NK-92 (cell line): ENCODE results near the gene CCDC136.

Experiments used
- DNase-seq: peaks from one replicate; lab custom pipeline; 2025; ENCODE audit not compliant: unreplicated experiment; lab: John Stamatoyannopoulos, UW

The CCDC136 gene

DNA sequence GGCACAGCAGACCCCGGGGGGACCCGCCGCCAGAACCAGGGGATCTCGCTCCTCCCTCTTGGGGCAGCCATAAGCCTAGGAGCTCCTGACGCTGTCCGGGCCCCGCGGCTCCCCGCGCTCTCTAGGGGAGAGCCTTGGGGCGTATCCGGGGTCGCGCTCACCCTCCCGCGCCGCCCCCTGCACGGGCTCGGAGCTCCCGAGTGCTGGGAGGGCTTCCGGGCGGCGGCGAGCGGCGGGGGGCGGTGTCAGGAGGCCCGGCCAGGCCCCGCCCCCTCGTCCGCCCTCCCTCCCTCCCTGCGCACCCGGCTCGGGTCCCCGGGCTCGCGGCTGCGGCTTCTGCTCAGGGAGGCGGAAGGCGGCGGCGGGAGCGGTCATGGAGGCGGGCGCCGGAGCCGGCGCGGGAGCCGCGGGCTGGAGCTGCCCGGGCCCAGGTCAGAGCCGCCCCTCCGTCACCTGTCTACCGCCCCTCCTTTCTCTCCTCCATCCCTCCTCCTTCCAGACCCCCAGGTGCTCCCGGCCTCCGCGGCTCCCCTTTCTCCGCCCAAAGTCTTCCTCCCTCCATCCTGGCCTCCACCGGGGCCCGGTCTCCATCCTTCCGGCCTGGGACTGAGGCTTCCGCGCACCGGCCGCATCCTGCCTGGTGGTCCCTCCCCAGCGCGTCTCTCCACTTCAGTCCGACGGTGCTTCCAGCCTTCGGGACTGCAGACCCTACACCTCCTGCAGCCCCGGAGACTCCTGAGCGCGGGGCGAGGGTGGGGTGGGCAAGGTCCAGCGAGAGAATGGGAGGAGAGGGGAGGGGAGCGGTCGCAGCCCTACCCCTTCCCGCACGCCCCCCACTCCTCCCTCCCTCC is at the start of gene CCDC136:
CCDC136 (plus strand) TSS at position 848 of the 851 bp plus-strand sequence. CDS start 444 bp downstream, outside the sequence.
- DNase-seq: no peak

DNA sequence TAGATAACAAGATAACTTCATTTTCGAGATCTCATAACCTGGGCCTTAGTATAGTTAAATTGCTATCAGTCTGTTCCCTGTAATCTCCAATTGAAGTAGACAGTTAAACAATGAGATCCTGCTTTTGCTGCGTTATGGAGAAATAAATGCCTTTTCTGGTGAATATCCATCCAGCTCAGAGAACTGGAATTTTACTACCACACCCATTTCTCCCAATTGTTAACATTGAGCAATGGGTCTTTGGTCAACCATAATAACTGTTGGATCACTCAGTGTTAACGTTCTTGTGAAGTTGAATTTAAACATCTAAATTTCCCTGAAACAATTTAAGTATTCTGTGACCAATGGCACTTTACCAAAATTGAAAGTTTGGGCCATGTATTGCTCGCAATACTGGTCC is 49.6 kb upstream of the CCDC136 start:
- DNase-seq: no peak

DNA sequence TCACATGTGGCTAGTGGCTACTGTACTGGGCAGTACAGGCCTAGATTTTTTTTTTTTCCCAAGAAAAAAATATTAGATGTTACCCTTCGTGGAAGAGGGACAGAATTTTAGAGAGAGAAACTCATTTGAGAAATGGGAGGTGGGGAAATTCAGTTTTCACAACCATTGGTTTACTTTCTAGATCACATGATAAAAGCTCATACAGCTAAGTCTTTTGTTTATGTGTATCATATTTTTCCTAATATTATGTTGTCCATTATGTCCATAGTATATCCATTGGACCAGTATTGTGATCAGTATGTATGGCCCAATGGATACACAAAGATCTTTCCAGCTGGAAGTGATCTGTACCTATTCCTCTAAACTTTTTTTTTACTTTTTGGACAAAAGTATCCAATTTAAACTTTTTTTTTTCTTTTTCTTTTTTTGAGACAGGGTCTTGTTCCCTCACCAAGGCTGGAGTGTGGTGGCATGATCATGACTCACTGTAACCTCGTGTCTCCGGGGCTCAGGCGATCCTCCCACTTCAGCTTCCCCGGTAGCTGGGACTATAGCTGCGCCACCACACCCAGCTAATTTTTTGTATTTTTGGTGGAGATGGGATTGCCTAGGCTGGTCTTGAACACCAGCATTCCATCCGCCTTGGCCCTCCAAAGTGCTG is 48.5 kb upstream of the CCDC136 start:
- DNase-seq: no peak

DNA sequence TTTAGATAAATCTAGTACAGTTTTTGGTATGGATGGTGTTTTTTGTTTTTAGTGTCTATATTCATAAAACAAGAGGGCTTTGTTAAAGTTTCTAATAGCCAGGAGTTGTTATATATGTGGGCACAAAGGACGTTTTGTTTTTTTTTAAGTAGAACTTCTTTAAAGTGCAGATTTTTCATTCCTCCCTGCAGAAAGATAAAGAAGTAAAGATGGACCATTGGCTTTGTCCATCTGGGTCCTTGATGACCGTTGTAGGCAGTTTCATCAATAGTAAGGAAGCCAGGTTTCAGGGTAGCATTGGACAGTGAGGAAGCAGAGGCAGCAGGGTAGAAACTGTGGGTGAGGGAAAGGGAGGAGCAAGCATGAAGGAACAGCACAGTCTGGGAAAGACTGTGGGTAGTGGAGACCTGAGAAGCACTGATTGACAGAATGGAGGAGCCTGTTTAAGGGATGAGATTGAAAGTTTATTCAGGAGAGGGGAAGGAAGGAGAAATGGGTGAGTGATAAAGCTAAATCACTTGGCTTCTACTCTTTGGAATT is 47.3 kb upstream of the CCDC136 start:
- no peak for DNase-seq

DNA sequence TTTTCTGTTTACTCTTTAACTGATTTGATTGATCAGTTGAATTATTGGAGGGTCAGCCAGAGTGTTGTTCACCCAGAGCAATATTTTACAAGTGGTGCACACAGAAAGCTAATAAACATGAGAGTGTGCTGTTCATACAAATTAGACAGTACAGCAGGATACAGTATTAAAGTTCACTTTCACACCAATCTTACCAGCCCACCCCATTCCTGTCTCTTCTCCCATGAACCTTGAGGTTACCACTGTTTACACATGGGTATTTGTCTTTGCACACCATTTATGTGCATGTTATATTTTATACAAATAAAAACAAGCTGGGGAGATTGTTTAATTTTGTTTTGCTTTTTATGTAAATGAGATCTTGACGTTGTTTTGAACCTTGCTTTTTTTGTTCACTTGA is 46.1 kb upstream of the CCDC136 start:
- DNase-seq: no peak

DNA sequence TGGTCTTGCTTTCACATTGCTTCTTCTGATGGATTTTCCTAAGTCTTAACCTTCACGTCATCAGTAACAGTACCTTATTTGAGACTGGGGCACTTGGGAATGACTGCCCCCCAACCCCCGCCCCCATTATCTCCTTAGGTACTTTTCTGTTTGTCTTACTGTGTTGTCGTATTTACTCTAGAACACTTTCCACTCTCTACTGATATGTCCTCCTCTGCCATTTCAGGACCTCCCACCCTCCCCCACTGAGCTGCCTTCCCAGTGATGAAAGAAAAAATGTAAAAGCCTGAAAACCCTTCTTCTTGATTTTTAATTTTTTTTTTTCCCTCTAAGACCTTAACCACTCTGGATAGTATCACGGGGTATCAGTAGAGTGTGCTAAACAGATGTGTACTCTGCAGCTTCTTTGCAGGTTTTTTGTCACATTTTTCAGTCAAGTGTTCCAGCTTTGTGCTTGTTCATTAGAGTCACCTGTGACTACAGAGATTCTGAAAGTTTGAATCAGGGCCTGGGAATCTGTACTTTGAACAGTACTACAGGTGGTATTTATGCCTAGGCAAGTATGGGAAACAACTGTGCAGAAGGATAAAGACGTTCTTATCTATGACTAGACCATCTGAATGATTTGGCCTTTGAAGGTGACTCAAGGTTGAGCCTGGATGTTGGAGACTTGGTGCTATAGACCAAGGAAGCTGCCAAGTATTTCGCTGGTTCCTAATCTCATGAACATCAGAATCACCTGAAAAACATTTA is 44.3 kb upstream of the CCDC136 start:
- no peak for DNase-seq

DNA sequence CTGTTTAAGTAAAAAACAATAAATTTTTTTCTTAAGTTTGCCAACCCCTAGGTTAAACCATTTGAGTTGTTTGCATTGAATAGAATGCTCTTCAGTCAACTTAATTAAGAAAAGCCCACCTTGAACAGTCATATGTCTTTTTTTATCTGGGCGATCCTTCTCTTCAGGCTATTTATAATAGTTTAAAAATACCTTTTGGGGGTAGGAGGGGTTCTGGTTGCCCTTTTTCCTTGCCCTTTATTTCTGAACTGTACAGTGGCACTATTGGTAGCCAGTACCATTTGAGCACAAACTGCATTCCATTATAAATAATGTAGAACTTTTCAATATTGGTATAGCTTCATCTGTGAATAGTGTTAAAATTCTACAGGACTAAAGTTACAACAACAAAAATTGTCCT is 39.5 kb upstream of the CCDC136 start:
- no peak for DNase-seq

DNA sequence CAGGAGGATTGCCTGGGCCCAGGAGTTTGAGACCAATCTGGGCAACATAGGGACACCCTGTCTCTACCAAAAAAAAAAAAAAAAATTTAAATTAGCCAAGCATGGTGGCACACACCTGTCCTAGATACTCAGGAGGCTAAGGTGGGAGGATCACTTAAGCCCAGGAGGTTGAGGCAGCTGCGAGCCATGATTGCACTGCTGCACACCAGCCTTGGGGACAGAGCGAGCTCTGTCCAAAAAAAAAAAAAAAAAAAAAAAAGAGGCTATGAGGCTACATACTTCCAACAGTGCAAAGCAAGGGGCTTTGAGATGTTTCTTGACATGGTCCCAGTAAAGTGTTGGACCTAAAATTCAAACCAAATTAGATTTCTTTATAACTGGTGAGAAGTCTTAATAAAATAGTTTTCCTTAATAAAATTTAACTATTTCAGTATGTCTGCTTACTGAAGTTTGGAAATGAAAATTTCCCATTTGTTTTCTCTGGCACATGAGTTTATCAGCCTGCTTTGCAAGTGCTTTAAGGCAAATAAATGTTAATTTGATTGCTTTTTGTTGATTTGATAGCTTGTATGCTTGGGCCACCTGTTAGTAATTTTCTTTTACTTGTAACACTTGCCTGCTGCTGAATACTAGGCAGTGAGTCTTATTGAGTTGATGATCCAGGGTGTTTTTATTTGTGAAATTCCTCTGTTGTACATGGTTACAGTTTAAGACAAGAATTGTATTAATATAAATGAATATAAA is 36.5 kb upstream of the CCDC136 start:
- no peak for DNase-seq

DNA sequence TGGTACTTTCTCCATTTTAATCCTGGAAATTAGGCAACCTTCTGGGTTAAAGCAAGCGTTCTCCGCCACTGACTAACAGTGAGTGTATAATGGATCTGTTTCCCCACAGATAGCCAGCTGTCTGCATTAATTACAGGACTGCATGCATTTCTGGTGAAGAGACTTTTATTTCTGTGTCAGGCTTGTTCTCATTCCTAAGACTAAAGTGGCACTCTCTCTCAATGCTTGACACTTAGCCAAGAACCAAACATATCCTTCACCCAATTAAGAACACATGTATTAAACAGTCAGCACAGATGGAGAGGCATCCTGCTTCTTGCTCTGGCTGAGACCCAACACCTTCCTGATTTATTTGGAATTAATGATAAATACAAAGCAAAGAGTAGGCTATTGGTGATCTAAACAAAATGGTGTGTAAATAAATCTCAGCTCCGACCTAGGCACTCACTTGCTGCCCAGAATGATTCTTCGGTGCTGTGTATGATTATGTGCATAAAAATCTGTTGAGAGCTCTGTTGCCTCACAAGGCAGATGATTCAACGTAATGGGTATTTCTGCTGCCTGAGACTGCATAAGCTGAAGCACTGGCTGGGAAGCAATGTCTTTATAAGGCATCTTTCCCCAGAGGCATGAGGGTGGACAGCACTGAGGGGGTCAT is 35.8 kb upstream of the CCDC136 start:
- DNase-seq: no peak

DNA sequence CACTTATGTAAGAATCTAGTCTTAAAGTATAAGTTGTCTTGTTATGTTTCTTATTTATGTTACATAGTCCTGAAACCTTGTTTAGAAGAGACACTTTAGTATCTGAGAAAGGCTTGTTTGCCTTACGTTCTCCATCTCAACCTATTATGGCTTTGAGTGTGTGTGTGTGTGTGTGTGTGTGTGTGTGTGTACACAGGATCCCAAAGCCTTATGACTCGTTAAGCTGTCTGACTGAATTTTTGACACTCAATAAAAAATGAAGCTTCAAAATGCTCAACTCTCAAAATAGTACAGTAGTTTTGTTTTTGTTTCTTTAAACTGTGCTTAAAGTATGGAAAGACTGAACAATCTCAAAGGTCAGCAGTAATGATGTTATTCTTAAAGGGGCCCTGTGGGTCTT is 34.6 kb upstream of the CCDC136 start:
- no peak for DNase-seq

DNA sequence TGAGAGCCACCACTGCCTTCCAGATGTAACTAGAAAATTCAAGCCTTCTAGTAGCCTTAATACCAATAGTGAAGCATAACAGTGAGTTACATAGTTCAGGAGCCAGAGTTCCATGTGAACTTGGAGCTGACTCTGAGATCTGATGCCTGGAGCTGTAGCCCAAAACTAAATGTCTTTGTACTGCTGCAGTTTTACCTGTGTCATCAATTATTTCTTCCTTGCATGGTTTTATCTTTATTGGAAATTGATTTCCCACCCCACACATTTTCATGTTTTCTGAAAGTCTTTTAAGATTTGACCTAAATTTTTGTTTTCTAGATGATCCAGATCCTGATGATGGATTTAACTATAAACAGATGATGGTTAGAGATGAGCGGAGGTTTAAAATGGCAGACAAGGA is 33.2 kb upstream of the CCDC136 start:
- DNase-seq: no peak

DNA sequence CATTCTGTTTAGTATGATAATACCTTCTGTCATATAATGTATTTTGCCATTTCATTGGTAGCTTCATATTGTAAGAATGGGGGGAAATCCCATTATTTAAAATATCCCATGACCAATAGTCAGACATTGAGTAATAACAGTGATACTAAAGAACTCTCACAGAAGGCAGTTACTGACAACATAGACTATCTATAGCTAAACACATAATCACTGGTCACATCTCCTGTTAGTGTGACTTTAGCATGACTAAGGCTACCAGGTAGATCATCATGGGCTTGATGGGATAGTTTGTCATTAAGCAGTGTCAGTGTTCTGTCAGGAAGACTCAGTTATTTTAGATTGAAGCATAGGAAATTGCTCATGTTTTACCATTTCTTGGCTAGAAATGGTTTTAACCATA is 32.5 kb upstream of the CCDC136 start:
- DNase-seq: no peak

DNA sequence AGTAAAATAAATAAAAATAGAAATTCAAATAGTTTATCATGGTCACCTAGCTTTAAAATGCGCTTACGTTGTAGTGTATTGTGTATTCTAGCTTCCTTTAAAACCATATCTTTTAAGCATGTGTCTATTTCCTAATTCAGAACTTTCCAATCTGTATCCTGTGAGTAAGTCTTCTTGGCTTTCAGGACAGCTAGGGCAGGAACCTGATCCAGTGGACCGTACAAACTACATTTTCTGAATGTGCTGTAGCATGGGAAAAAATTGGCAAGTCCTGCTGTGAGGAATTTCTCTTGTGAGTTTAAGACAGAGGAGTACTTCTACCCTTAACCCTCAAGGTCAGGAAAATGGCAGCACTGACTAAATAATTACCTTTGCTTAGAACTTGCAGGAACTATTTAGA is 28.2 kb upstream of the CCDC136 start:
- no peak for DNase-seq

DNA sequence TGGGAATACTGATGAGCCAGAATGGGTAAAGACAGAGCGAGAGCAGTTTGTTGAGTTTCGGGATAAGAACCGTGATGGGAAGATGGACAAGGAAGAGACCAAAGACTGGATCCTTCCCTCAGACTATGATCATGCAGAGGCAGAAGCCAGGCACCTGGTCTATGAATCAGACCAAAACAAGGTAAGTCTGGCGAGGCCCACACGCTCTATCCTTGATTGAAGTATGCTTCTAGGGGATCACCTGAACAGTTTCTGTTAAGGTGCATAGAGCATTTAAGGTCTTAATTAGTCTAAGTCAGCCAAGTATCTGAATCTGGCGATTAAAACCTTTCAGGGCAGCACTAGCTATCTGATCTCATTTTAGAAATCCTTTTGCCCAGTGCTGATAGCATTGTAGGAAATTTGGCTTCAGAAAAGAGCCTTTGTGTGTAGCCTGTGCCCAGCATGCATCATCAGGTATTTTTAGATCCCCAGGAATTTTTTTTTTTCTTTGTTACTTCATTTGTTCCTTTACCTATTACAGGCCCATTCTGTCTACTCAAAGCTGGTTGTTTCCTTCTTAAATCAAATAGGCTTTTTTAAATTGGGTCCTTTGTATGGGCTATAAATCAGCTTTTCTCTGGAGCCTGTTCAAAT is 24.2 kb upstream of the CCDC136 start:
- no peak for DNase-seq

DNA sequence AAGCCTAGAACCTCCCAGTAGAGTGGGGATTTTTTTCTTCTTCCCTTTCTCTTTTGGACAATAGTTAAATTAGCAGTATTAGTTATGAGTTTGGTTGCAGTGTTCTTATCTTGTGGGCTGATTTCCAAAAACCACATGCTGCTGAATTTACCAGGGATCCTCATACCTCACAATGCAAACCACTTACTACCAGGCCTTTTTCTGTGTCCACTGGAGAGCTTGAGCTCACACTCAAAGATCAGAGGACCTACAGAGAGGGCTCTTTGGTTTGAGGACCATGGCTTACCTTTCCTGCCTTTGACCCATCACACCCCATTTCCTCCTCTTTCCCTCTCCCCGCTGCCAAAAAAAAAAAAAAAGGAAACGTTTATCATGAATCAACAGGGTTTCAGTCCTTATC is 21.5 kb upstream of the CCDC136 start:
- DNase-seq: no peak

DNA sequence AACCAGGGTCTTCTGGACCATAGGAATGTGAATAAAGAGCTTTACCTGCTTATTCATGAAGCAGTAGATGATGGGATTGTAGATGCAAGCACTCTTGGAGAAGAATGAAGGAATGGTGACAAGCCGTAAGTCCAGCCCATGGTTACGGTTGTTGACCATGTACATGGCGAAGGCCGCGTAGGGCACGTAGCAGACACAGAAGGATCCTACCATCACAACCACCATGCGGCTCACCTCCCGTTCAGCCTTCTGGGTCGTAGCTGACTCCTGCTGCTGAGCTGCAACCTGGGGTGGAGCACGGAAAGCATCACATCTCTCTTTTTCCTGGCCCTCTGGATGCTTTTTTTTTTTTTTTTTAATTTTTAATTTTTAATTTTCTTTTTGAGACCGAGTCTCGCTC is 18.2 kb upstream of the CCDC136 start:
- DNase-seq: no peak

DNA sequence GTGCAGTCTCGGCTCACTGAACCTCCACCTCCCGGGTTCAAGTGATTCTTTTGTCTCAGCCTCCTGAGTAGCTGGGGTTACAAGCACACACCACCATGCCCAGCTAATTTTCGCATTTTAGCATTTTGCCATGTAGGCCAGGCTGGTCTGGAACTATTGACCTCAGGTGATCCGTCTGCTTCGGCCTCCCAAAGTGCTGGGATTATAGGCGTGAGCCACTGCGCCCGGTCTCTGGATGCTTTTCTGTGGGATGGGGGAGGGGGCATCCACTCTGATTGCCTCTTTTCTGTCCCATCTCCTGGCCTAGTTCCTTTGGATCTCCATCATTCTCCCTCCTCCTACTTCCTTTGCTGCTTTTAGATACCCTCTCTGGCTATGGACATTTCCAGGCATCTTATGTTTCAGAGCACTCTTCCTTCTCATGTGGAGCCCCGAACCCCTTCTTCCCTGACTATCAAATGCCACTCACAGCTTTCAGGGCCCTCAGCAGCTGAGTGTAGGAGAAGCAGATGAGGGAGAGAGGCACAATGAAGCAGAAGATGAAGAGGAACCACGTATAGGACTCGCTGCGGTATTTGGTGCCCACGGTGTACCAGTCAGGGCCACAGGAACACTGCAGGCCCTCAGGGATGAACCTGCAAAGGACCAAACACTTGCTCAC is 17.6 kb upstream of the CCDC136 start:
- DNase-seq: no peak

DNA sequence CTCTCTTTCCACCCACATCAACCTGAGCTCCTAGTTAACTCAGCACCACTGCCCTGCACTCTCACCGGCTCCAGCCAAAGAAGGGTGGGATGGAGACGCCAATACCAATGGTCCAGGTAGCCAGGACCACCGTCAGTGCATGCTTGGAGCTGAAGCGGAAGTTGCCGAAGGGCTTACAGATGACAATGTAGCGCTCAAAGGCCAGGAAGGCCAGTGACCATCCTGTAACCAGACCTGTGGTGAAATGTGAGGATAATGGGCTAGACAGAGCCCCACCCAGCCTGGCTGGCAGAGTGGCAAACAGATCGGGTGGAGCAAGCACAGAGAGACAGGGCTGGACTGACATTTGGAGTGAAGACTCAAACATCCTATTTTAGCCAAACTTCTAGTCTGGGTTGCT is 16.8 kb upstream of the CCDC136 start:
- DNase-seq: no peak

DNA sequence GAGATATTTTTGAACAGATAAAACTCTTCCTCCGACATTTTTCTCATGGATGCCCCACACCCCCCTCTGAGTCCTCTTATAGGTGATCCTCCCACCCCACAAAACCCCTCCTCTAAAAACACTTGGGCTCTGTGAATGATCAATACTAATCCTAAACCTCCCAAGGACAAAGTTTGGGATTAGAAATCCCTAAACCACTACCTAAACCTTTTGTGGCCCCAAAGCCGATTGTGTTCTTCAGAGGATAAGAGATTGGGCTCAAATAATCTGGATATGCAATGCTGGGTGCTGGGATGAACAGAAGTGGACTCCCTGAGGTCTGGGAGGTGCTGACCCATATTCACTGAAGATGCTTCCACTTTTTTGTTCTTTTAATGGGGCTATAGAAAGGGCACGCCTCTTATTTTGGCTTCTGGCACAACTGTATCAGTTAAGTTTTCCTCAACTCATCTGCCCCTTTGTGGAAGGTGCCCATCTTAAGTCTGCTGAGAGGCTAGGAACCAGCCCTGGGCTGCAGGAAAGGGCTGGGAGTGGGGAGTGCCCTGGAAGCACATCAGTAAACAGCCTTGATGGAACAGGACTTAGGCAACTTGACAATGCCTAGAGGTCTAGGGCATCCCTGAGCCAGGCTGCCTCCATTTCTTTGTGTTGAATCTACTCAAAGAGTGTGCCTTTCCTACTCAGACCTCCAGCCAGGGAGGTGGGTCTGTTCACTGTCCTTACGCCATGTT is 15.9 kb upstream of the CCDC136 start, which contains the start of gene OPN1SW:
OPN1SW (minus strand) TSS at position 51 of the 731 bp plus-strand sequence; CDS start at position 38, 13 bp downstream.
- DNase-seq: no peak
